GM10266 (cell line): ENCODE results near the gene ABCD1.
"Not testable (repeated sequence)": the region's sequence is repeated elsewhere in the genome, so short reads cannot be mapped to it uniquely, and the experiment has no call there.

Source experiments
- DNase-seq: peaks from one replicate; pipeline ENCODE4 v3.0.0; 2012; ENCODE audit errors: extremely low spot score
- CTCF ChIP-seq: IDR thresholded peaks from 2 replicates; pipeline ENCODE4 v1.5.1; 2012; ENCODE audit warnings: mild to moderate bottlenecking, low read depth; ENCODE audit not compliant: control insufficient read depth, insufficient read depth; ENCODE audit errors: missing control alignments

ABCD1 gene

GRCh38 chrX:153703036-153703370, 21.7 kb upstream of the ABCD1 start:
- no peak for DNase-seq
- TF ChIP-seq CTCF: no peak

GRCh38 chrX:153704021-153704526, 20.6 kb upstream of the ABCD1 start:
- DNase-seq: no peak
- TF ChIP-seq CTCF: no peak

- not testable (repeated sequence) for DNase-seq
Observed at GRCh38 chrX:153704631-153705402, 19.8 kb upstream of the ABCD1 start.

- DNase-seq: not testable (repeated sequence)
Observed at GRCh38 chrX:153705403-153706060, 19.1 kb upstream of the ABCD1 start.

GRCh38 chrX:153706799-153707198, 17.9 kb upstream of the ABCD1 start:
- no peak for TF ChIP-seq CTCF
- no peak for DNase-seq

- DNase-seq: no peak
- no peak for TF ChIP-seq CTCF
Observed at GRCh38 chrX:153707406-153707805, 17.2 kb upstream of the ABCD1 start.

- no peak for DNase-seq
- peak; percentile 32 for TF ChIP-seq CTCF
Observed at GRCh38 chrX:153708415-153708814, 16.2 kb upstream of the ABCD1 start.
